ENCODE data around the gene KCNMA1.
A peak's percentile ranks its signal among the peaks of the same experiment; 100 is the strongest.
"Not testable (repeated sequence)": the region's sequence is repeated elsewhere in the genome, so short reads cannot be mapped to it uniquely, and the experiment has no call there.

The KCNMA1 gene

DNA sequence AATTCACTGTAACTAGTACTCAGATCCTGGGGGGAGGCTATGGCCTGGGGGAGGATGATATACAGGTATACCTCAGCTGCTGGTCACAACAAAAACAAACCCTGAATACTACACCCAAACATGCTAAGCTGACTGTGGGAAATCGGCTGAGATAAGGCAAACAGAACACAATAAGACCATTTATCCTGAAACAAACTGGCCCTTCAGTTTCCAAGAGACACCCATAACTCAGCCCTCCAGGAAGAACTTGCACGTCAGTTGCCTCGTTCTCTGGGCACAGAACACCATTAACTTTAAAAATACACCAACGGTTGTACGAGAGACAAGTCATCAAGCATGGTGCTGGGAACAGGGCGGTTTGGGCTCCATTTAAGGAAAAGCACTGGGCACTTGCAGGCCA is 24.1 kb upstream of the KCNMA1 start:
- no peak for DNase-seq

DNA sequence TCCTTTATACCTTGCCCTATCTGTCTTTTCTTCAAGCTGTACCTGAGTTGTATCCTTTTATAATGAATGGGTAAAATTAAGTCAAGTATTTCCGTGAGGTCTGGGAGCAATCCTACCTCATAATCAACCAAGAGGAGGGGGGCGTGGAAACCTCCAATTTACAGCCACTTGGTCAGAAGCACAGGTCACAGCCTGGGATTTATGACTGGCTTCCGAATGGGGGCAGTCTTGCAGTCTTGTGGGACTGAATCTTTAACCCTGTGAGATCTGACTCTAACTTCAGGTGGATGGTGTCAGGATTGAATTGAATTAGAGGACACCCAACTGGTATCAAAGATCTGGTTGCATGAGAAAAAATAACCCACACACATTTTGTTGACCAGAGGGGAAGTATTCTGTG is 23.5 kb upstream of the KCNMA1 start:
- no peak for DNase-seq

DNA sequence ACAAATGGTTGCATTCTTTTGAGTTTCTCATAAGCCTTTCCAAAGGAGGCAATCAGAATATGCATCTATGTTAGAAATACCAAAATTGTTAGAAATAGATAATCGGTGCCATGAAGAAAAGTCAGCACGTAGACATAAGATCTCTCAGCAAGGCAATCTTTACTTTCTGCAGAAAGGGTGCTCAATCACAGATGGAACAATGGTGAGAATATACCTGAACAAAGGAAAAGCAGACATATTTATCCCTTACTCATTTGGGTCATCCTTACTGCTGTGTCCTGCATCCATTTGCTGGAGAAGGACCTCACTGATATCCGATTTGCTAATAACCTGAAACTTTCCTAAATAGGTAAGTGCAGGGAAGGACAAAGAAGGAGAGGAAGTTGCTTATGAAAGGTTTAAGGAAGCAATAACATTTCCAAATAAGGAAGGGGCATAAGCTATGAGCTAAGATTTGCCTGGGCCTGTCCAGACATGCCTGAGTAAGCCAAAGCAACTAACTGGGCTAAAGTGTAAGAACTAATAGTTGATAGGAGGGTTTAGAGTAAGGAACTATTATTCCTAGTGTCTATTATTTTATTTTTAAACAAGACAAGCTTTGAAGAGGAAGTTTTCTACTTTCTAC is 21.6 kb upstream of the KCNMA1 start:
- DNase-seq = not testable (repeated sequence)

DNA sequence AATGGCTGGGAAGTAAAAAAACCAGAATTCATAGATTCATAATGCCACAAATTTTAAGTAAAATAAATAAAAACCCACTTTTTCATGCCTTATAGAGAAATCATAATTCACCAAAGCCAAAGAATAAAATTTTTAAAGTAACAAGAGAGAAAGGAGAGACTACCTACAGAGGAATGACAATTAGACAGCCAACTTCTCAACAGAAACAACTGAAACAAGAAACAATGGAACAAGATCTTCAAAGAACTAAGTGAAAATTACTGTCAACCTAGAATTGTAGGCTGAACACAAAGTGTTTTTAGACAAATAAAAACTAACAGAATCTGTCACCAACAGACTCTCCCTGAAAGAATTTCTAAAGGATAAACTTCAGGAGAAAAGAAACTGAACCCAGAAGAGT is 15.6 kb upstream of the KCNMA1 start:
- DNase-seq = no peak

DNA sequence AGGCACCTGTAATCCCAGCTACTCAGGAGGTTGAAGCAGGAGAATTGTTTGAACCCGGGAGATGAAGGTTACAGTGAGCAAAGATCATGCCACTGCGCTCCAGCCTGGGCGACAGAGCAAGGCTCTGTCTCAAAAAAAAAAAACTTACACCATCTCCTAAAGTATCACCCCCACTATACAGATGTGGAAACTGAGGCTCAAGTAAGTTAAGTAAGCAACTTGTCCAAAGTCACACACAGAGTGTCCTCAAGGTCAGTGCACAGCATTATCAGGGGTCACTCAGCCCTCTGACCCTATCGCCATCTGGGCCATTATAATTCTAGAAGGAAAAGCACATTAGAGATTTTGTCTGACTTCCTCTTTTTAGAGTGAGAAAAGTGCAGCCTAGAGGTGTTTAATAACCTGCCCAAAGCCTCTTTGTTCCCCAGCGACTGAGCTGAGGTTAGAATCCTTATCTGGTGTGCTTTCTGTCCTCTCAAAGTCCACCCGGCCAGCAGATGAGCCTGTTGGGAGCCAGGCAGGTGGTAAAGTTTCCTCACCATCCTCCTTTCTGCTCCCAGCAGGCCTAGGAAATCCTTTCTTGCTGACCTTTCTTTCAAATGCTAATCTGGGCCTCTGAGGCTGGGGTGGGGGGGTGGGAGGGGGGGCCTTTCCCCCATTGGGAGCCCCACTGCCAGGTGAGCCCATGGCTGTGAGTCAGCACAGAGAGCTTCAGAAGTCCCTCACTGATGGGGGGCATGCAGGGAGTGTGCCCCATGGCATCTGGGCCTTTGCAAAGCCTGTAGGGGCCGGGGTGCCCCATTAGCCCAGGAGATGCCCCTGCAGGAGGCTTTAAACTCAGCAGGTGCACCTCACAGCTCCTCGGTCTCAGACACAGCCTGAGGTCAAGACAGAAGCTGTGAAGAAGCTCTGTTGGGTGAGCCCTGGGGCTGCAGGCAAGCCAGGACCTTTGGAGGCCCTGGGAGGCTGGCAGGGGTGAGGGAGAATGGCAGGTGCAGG is 12.0 kb upstream of the KCNMA1 start:
- no peak for DNase-seq

DNA sequence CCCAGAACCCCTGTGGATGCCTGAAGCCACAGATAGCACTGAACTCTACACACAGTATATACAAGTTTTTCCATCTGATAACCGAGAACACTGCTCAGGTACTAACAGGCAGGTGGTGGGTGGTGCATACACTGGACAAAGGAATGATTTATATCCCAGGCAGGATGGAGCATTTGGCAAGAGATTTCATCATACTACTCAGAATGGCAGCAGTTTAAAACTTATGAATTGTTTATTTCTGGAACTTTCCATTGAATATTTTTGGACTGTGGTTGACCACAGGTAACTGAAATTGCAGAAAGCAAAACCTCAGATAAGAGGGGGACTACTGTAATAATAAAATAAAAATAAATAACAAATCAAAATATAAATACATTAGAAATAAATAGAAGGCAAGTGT is 10.9 kb upstream of the KCNMA1 start:
- DNase-seq = no peak

DNA sequence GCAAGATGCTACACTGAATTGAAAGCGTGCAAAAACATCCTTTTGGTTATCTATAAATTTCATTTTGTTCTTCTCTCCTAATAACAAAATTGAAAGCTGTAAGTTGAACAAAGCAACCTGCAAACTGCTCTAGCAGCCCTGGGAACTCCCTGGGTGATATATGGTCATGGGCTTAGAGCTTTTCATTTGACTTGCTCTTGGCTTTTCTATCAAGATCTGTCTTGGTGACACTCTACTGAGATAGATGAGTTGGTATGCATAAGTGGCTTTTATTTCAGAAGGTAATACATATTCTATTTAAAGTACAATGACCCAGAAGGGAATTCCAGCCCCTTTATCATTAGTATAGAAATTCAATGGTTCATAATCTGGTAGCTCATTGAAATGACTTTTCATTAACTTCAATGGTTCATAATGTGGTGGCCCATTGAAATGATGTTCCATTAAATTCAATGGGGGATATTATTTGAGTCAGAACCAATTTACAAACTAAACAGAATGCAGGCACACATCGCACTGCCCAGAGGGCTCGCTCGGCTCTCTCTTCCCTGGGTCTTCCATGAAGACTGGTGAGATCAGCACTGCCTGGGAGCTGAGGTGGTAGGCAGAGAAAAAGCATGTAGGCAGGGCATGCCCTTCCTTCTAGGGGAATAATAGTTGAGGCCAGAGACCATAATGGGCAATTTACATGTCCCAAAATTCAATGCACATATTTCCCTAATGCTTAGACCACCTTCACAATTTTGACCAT is 10.1 kb upstream of the KCNMA1 start:
- no peak for DNase-seq

DNA sequence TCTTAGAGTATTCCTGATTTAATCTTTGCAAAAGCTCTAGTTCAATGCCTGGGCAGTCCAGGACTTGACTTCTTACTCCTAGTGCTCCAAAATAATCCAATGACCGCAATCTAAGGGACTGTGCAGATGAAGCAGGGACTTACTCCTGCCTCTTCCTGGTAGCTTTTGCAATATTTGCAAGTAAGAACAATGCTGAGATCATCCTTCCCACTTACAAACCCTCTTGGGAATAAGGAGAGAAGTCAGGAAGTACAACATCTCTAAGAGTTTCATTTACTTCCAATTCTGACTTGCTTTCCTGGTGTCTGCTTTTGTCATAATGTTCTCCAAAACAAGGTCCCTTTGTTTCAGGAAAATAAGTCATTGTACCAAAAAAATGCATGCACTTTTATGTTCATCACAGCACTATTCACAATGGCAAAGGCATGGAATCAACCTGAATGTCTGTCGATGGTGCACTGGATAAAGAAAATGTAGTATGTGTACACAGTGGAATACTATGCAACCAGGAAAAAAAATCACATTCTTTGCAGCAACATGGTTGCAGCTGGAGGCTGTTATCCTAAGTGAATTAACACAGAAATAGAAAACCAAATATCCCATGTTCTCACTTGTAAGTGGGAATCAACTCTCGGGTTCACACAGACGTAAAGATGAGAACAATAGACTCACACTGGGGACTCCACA is 7.1 kb upstream of the KCNMA1 start:
- no peak for DNase-seq

DNA sequence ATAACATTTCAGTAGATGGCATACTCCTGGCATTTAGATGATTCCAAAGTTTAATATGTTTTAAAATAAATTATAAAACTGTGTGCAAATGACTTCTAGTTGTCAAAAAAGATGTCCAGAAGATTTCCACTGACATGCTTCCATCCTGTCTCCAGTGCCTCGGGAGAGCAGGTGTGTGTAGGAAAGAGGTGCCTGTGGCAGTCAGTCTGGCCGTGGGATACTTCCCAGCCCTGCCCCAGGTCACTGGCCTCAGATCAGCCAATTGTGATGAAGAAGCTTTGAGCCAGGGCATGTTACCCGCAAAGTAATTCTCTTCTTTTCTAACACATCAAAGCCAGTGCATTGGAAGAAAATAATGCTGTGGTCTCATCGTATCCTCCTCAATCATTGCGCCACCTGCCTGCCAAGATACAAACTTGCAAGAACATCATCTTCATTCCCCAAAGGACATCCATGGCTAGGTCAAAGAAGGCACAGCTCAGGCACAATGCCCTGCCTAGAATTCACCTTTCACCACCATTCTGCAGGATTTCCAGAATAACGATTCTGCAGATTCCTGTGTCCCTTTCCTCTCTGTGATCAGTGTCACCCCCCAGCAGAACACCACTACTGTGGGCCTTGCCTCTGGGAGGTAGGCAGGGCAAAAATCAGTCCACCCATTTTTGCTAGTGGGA is 6.3 kb upstream of the KCNMA1 start:
- DNase-seq = no peak

DNA sequence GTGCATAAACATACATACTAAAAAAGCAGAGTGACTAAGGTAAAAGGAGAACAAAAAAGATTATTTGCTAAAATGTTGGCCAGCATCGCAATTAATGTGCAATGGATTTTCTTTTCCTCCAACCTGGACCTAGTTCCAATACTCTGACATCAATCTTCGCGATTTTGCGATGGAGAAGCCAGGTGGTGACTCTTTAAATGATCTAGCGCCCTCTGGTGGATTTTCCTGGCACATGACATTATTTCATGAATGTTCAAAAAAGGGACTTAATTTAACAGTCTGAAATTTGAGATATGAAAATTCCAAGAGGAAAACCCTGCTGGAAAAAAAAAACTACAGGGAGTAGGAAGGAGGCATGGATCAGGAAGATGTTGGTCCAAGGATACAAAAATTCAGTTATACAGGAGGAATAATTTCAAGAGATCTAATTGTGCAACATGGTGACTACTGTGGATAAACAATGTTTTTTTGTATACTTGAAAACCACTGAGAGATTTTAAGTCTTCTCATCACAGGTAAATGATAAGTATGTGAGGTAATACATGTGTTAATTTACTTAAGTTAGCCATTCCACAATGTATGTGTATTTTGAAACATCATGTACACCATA is 4.3 kb upstream of the KCNMA1 start:
- peak; percentile 34 for DNase-seq

DNA sequence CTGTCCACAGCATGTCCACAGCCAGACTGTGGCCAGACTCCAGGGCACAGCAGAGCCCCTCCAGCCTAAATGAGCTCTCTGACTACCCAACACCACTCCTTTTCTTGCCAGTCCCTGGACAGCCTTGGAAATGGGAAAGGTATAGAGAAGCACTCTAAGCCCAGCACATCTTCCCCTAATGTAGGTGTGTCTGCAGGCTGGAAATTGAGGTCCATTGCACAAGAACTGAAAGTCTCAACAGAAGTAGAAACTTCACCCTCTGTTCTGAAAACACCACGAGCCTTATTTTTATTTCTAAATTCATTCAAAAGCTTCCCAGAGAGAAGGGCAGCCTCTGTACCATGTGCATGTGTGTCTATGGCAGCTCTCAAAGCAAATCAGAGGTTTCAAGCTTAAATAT is 3.7 kb upstream of the KCNMA1 start:
- no peak for DNase-seq

DNA sequence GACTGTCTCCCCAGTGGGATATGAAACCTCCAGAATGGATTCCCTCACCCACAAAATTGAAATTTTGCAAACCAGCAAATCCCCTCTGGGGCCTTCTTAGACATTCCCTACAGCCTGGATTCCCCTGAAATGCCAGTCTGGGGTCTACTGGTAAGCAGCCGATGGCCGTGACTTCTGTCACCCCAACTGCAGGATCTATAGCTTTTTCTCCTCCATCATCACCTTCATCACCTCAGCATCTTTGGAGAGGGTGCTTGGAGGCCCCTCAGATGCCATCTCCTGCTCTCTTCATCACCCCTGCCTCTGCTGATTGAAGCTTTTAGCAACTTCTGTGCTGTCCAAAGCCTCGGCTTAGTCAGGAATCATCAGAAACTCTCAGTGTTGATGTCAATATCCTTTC is 2.6 kb upstream of the KCNMA1 start:
- DNase-seq = no peak

DNA sequence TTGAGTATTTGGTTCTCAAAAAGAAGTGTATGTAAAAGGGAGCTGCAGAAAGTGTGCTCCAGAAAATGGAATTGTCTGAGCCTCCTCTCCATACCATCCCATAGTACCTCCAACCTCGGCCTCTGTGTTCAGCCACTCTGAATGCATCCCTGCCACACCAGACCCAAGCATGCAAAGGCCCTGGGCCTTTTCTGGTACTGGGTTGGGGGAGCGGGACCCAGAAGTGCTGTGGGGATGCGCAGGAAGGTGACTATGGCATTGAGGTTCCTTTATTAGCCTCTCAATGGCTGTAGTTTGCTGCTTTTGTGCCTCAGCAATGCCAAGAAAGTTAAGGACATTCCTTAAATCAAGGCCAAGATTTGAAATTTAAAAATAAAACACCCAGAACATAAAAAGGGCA is 2.1 kb upstream of the KCNMA1 start:
- DNase-seq = no peak

DNA sequence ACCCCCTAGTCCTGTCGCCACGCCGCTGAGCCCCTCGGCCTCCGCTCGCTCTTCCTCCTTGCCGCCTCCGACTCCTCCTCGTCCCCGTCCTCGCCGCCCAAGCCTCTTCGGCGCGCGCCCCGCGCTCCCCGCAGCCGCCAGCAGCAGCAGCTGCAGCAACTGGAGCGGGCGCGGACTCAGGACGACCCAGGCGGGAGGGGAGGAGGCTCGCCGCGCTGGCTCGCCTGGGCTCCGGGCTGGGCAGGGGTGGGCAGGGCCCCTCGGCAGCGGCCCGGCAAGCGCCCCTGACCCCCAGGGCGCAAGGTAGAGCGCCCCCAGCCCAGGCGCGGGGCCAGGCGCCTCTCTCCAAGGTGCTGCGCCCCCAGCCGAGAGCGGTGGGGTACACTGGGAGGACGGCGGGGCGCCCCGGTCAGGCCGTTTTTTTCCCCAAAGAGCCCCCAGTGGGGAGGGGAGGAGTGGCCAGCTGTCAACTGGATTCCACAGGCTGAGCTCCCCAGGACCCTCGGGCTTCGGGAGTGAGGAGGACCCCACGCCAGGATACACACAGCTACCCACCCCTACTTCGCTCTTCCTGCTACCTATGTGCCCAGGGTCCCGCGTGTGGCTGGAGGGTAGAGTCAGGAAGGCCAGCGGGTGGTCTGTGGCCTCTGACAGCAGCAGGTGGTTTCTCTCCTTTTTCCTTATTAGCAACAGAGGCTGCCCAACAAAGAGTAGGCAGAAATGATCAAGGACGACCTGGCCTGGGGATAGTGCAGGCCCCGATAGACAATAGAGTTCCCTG is 903 bp upstream of the KCNMA1 start:
- DNase-seq = no peak

DNA sequence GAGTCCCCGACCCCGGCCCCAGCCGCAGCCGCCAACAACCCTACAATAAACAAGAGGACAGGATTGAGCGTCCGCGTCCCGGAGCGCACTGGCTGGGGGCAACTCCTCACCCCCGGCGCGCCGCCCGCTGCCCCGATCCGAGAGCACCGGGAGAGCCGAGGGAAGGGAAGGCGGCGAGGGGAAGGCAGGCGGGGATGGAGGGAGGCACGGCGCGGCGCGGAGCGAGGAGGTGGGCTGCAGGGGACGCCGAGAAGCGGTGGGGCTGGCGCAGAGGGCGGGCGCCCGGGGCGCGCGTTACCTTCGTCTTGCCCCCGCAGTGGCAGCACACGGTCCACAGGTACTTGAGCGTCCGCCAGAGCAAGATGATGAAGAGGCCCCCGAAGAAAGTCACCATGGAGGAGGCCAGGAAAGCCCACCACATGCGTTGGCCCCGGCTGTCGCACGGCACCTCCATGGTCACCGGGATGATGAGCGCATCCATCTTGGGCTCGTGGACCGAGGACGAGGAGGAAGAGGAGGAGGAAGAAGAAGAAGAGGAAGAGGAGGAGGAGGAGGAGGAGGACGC is 559 bp downstream of the KCNMA1 start:
- no peak for DNase-seq

DNA sequence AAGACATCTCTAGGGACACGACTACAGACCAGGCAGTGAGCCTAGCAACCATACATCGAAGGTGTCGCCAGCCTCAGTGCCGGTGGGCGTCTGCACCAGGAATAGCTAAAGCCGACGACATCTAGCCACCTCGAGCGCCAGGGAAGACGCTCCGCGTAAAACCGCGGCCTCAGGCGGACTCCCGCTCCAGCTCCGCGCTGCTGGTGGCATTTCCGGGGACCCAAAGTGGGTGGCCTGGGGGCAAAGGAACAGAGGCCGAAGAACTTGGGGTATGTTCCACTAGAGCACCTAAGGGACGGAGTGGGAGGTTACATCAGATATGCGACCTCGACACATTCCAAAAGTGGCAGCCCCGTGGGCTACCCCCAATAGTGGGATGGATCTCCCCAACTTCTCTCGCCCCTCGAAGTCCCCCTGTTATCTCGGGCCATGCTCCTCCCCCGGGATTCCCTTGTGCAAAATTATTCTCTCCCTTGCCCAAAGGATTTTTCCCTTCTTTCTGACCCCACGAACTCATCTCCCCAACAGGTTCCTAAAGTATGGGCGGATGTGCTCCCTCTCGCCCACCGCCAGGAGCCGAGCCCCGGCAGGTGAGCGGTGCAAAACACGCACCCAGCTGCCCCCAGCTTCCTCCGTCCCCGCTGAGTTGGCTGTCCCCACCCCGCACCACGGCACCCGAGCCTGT is 1.2 kb downstream of the KCNMA1 start:
- no peak for DNase-seq

DNA sequence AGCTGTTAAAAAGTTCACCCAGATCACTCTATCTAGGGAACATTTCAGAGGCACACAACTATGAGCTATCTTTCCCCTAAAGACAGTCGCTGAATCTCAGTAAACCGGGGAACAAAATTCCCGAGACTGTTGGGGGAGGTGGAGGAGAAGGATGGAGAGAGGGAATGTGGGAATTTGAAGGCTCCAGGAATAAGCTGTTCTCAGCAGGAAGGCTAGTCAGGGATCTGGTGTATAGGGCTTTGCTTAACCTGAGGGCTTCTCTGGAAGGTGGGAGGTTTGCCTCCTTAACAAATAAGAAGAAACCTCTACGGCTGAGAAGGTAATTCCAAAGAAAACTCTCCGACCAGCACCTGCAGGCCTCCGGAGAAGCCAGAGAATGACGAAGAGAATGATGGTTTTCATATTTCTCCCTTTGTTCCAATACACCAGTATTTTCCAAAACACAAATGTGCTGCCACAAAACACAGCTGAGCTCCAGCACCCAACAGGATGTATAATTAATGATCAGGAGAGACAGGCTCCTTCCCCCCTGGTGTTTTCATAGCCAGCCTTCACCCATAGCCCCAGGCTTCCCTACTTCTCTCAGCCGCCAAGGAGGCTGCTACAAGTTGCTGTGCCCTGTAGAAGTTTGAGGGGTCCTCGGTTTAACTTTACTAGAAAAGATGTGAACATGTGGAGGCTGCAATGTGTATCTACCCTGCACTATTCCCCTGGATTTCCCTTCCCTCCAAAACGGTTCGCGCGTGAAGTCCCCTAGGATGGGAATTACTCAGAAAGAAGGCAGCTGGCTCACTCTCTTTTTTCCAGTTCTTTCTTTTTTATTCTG is 2.0 kb downstream of the KCNMA1 start:
- DNase-seq = no peak

DNA sequence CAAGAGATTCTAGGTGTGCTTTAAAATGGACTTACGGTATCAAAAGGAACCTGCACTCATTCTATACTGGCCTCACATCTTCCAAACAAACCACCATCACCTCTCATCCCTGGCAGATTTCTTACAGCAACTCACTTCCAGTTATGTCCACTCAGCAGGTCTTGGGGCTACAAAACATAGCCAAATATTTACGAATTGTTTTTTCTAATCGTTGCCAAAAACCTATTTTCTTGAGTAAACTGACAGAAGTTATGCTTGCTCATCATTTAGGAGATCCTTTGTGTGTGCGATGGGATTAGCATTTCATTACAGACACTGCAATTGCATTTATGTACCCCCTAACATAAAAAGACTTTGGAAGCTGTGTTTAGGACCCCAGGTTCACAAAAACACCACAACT is 2.7 kb downstream of the KCNMA1 start:
- no peak for DNase-seq

DNA sequence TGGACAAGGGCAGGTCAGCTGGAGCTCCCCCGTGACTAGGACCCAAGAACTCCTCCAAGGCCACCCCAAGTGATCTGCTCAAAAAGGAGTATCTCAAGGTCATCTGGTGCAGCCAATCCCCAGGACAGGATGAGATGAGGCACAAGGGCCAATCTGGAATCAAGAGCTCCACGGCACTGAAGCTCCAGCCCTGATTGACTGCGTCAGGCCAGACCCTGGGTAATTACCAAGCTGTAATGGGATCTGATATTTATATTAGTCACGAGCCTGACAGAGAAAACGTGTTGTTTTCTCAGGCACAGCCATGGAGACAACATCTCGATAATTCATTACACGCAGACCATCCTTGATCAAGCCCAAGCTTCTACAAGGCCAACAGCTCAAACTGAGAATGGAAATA is 4.2 kb downstream of the KCNMA1 start:
- DNase-seq = no peak

All from activated T-cell treated with anti-CD3 and anti-CD28 coated beads for 4 hours (primary cell).